ENCODE measurements around the gene STAG3.
A peak's percentile ranks its signal among the peaks of the same experiment; 100 is the strongest.
"Not testable (repeated sequence)": the region's sequence is repeated elsewhere in the genome, so short reads cannot be mapped to it uniquely, and the experiment has no call there.

The STAG3 gene

DNA sequence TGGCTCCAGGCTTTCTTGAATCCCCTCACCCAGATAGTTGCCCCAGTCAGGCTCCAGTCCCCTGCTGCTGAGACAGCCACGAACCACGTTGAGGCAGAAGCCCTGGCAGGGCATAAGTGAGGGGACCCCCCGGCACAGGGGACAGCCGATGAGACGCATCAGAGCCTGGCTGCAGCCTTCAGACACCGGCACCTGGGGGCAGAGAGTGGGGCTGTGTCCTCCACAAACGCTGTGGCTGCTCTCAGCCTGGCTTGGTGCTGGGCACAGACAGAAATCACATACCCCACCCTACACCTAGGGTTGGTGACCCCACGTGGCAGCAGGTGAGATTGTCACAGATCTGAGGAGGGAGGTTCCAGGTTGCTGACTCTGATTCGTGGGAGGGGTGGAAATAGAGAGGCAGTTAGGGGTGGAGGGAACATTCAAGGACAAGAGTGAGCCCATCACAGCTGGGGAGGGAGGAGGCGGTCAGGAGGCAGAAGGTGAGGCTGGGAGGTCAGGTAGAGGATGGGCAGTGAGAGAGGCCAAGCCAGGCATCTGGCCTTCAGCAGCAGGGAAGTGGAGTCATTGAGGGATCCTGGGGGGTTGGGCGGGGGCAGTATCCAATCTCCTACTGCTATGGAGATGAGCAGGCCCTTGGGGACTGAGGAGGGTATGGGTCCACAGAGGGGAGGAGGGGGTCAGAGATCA is 3.8 kb upstream of the STAG3 start:
- no peak overlapping the region for H3K4me3 ChIP-seq (ENCODE audit: low read length)
- no peaks in the 10 kb centered on the region for H3K27me3 ChIP-seq (ENCODE audit: insufficient read depth, low read length)
- peaks cover 42% of the 10 kb centered on the region for H3K36me3 ChIP-seq (ENCODE audit: insufficient read depth, low read length)
- peaks cover 15% of the 10 kb centered on the region for H3K4me1 ChIP-seq (ENCODE audit: insufficient read depth, low read length)
- no peak overlapping the region for H2AFZ ChIP-seq (ENCODE audit: low read depth, low read length)
- no peaks in the 10 kb centered on the region for H3K9me3 ChIP-seq (ENCODE audit: low read length)

DNA sequence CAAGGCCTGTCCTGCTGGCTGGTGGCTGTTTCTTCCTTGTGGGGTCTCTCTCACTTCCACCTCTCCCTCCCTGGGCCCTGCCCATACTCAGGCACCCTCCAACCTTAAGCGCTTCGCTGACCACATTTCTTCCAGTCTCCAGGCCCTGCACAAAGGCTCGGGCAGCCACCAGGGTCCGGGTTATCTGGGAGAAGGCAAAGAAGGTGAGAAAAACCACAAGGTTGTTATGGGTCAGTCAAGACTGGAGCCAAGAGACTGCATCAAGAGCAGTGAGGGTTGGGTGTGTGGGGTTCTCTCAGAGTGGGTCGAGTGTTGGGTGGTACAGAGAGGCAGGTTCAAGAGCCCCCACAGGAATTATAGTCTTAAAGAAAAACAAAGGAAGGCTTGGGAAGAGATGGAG is 3.1 kb upstream of the STAG3 start:
- Histone ChIP-seq H3K9me3 (ENCODE audit: low read length) (no peaks in the 10 kb centered on the region), H3K27me3 (ENCODE audit: insufficient read depth, low read length) (no peaks in the 10 kb centered on the region), H3K4me3 (ENCODE audit: low read length) (no peak overlapping the region), H3K4me1 (ENCODE audit: insufficient read depth, low read length) (peaks cover 14% of the 10 kb centered on the region), H2AFZ (ENCODE audit: low read depth, low read length) (no peak overlapping the region), H3K36me3 (ENCODE audit: insufficient read depth, low read length) (peaks cover 39% of the 10 kb centered on the region)

- peaks cover 33% of the 10 kb centered on the region for H3K36me3 ChIP-seq (ENCODE audit: insufficient read depth, low read length)
- no peak overlapping the region for H3K4me3 ChIP-seq (ENCODE audit: low read length)
- H3K27me3 ChIP-seq (ENCODE audit: insufficient read depth, low read length) = no peaks in the 10 kb centered on the region
These were observed 2.3 kb upstream of the STAG3 start for GRCh38 chr7:100175296-100175935.

DNA sequence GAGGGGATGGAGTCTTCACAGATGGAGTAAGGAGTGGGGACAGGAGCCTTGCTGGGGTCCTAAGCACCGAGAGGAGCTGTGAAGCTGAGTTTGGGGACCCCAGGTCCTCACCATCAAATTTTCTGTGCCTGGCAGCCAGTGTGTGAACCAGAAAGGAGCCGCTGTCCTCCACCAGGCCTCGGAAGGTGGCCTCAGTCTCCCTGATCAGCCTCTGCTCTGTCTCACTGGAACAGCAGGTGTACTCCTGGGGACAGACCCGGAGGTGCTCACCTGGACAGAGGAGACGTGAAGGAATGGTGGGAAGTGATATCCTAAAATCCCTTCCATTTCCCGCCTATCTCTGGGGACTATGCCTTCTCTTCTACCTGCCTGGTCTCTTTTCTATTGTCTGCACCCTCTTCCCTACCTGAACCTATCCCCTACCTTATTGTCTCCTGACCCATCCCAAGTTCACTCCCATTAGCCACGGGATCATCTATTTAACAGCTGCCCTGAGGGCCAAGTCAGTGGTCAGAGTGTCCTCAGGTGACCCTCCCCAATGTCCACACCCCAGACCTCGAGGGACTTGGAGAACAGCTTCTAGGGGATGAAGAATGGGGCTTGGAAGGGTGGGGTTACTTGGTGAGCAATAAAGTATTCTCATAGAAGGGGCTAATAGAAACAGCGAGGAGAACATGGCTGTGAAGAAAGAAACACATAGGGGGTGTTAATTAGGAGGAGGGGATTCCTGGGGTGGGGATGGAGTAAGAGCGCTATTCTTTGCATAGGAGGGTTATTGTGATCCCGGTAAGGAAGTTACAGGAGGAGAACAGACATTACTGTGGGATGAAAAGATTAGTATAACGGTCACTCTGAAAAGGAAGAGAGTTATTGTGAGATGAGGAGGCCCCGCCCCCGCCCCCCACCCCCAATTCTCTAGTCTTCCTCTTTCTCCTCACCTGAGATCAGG is 1.3 kb upstream of the STAG3 start:
- H3K4me3 ChIP-seq (ENCODE audit: low read length) = peak overlapping the region; percentile 99
- H3K9me3 ChIP-seq (ENCODE audit: low read length) = peaks cover 3% of the 10 kb centered on the region
- peaks cover 29% of the 10 kb centered on the region for H3K36me3 ChIP-seq (ENCODE audit: insufficient read depth, low read length)
- peaks cover 13% of the 10 kb centered on the region for H3K4me1 ChIP-seq (ENCODE audit: insufficient read depth, low read length)
- H2AFZ ChIP-seq (ENCODE audit: low read depth, low read length) = peak overlapping the region; percentile 54
- H3K27me3 ChIP-seq (ENCODE audit: insufficient read depth, low read length) = no peaks in the 10 kb centered on the region

More at GRCh38 chr7:100175296-100175935, 2.3 kb upstream of the STAG3 start:
- H3K4me1 ChIP-seq (ENCODE audit: insufficient read depth, low read length) = peaks cover 13% of the 10 kb centered on the region
- H2AFZ ChIP-seq (ENCODE audit: low read depth, low read length) = no peak overlapping the region
- H3K9me3 ChIP-seq (ENCODE audit: low read length) = peaks cover 2% of the 10 kb centered on the region

DNA sequence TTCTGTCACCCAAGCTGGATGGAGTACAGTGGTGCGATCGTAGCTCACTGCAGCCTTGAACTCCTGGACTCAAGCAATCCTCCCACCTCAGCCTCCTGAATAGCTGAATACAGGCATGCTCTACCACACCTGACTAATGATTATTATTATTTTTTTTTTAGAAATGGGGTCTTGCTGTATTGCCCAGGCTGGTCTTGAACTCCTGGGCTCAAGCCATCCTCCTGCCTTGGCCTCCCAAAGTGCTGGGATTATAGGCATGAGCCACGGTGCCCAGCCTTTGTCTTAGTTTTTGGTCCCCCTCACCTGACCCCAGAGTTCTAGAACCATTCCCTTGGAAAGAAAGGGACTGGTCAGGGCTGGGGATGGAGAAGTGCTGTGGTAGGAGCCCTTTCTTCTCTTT is 2.4 kb downstream of the STAG3 start:
- peaks cover 13% of the 10 kb centered on the region for H3K4me1 ChIP-seq (ENCODE audit: insufficient read depth, low read length)
- not testable (repeated sequence) for H3K36me3 ChIP-seq (ENCODE audit: insufficient read depth, low read length); H3K4me3 ChIP-seq (ENCODE audit: low read length); H3K9me3 ChIP-seq (ENCODE audit: low read length); H2AFZ ChIP-seq (ENCODE audit: low read depth, low read length); H3K27me3 ChIP-seq (ENCODE audit: insufficient read depth, low read length)

- not testable (repeated sequence) for H3K36me3 ChIP-seq (ENCODE audit: insufficient read depth, low read length); H3K27me3 ChIP-seq (ENCODE audit: insufficient read depth, low read length); H3K4me1 ChIP-seq (ENCODE audit: insufficient read depth, low read length); H3K4me3 ChIP-seq (ENCODE audit: low read length); H2AFZ ChIP-seq (ENCODE audit: low read depth, low read length); H3K9me3 ChIP-seq (ENCODE audit: low read length)
These were observed 4.9 kb downstream of the STAG3 start for GRCh38 chr7:100182616-100183015.

GRCh38 chr7:100183090-100183489 is 5.4 kb downstream of the STAG3 start:
- not testable (repeated sequence) for H2AFZ ChIP-seq (ENCODE audit: low read depth, low read length); H3K4me1 ChIP-seq (ENCODE audit: insufficient read depth, low read length); H3K9me3 ChIP-seq (ENCODE audit: low read length); H3K4me3 ChIP-seq (ENCODE audit: low read length); H3K27me3 ChIP-seq (ENCODE audit: insufficient read depth, low read length); H3K36me3 ChIP-seq (ENCODE audit: insufficient read depth, low read length)

DNA sequence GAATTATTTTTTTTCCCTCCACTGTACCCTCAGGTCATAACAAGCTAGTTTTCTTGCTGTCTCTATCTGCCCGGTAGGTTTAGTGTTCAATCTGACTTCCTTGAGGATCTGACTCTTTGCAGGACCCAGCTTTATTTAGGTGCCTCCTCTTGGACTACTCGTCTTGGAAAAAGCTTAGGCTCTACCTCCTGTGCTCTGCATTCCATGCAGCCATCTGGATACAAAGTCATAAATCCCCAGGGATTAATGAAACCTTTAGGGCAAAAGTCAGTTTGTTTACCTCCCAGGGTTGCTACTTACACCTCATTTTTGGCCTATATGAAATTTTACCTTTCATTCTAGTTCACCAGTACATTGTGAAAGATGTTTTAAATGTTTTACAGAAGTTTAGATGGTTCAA is 8.0 kb downstream of the STAG3 start:
- Histone ChIP-seq H3K36me3 (ENCODE audit: insufficient read depth, low read length) (no peaks in the 10 kb centered on the region), H3K9me3 (ENCODE audit: low read length) (no peaks in the 10 kb centered on the region), H3K4me3 (ENCODE audit: low read length) (no peak overlapping the region), H3K27me3 (ENCODE audit: insufficient read depth, low read length) (no peaks in the 10 kb centered on the region), H2AFZ (ENCODE audit: low read depth, low read length) (no peak overlapping the region), H3K4me1 (ENCODE audit: insufficient read depth, low read length) (peaks cover 6% of the 10 kb centered on the region)

GRCh38 chr7:100189061-100189460 is 11.3 kb downstream of the STAG3 start:
- H3K36me3 ChIP-seq (ENCODE audit: insufficient read depth, low read length) = no peaks in the 10 kb centered on the region
- H3K9me3 ChIP-seq (ENCODE audit: low read length) = no peaks in the 10 kb centered on the region
- H3K4me3 ChIP-seq (ENCODE audit: low read length) = no peak overlapping the region
- H2AFZ ChIP-seq (ENCODE audit: low read depth, low read length) = no peak overlapping the region
- no peaks in the 10 kb centered on the region for H3K27me3 ChIP-seq (ENCODE audit: insufficient read depth, low read length)
- H3K4me1 ChIP-seq (ENCODE audit: insufficient read depth, low read length) = peaks cover 6% of the 10 kb centered on the region

DNA sequence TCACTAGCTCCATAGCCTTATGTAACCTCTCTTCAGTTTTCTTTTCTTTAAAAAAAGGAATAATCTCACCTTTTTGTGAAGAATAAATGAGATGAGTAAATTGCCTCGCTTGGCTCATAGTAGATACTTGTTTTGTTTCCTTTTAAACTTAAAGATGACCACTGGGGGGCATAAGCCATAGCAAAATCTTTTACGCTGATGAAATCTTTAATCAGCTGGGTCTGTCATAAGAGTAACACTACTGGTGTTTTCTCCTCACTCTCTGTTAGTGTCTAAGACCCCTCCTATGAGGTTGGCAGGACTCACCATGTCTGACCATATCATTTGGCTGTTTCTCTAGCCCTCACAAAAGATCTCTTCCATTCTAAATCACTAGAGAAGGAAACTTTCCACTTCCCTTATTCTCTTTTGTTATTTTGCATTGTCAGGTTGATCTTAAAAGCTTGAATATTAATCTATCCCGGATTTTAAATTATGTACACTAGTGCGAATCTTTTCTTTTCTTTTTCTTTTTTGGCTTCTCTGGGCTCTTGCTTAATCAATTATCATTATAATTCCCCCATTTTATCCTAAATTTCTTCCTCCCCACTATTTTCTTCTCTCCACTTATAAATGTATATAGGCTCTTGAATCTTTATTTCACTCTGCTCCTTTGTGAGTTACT is 12.5 kb downstream of the STAG3 start:
- Histone ChIP-seq H3K27me3 (ENCODE audit: insufficient read depth, low read length) (no peaks in the 10 kb centered on the region), H2AFZ (ENCODE audit: low read depth, low read length) (no peak overlapping the region), H3K9me3 (ENCODE audit: low read length) (no peaks in the 10 kb centered on the region), H3K36me3 (ENCODE audit: insufficient read depth, low read length) (no peaks in the 10 kb centered on the region), H3K4me1 (ENCODE audit: insufficient read depth, low read length) (peaks cover 6% of the 10 kb centered on the region), H3K4me3 (ENCODE audit: low read length) (no peak overlapping the region)

GRCh38 chr7:100191775-100192174 is 14.1 kb downstream of the STAG3 start:
- H3K9me3 ChIP-seq (ENCODE audit: low read length) = no peaks in the 10 kb centered on the region
- no peaks in the 10 kb centered on the region for H3K27me3 ChIP-seq (ENCODE audit: insufficient read depth, low read length)
- H3K4me3 ChIP-seq (ENCODE audit: low read length) = no peak overlapping the region
- peaks cover 6% of the 10 kb centered on the region for H3K4me1 ChIP-seq (ENCODE audit: insufficient read depth, low read length)
- no peak overlapping the region for H2AFZ ChIP-seq (ENCODE audit: low read depth, low read length)
- H3K36me3 ChIP-seq (ENCODE audit: insufficient read depth, low read length) = no peaks in the 10 kb centered on the region

DNA sequence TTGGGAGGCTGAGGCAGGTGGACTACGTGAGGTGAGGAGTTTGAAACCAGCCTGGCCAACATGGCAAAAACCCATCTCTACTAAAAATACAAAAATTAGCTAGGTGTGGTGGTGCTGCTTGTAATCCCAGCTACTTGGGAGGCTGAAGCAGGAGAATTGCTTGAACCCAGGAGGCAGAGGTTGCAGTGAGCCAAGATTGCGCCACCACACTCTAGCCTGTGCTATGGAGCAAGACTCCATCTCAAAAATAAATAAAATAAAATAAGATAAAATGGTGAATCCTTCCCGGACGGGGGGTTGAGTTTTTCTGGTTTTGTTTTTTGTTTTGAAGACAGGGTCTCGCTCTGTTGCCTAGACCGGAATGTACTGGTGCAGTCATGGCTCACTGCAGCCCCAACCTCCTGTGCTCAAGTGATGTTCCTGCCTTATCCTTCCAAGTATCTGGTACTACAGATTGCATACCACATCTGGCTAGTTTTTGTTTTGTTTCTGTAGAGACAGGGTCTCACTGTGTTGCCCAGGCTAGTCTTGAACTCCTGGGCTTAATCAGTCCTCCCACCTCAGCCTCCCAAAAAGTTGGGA is 14.7 kb downstream of the STAG3 start:
- not testable (repeated sequence) for H3K9me3 ChIP-seq (ENCODE audit: low read length); H3K4me3 ChIP-seq (ENCODE audit: low read length); H3K4me1 ChIP-seq (ENCODE audit: insufficient read depth, low read length); H3K27me3 ChIP-seq (ENCODE audit: insufficient read depth, low read length); H3K36me3 ChIP-seq (ENCODE audit: insufficient read depth, low read length); H2AFZ ChIP-seq (ENCODE audit: low read depth, low read length)
